Stimulated activated CD8-positive, alpha-beta memory T cell treated with anti-CD3 and anti-CD28 coated beads, Interleukin-7, amount 100 ng/mL, for 1 hour (primary cell): ENCODE data around the gene ZSWIM3.
A peak's percentile ranks its signal among the peaks of the same experiment; 100 is the strongest.
"Not testable (repeated sequence)": the region's sequence is repeated elsewhere in the genome, so short reads cannot be mapped to it uniquely, and the experiment has no call there.

Experiments
- DNase-seq, 2 donors: peaks; one replicate each; pipeline ENCODE4 v3.0.0-alpha.2; 2020; ENCODE audit warnings: low read depth in 2 of 2

Gene ZSWIM3

GRCh38 chr20:45860560-45861220, 3.3 kb downstream of the ZSWIM3 start:
- no peak for DNase-seq

- no peak for DNase-seq
These were observed 4.0 kb downstream of the ZSWIM3 start for GRCh38 chr20:45861221-45862075.

GRCh38 chr20:45863543-45864470, 6.4 kb downstream of the ZSWIM3 start:
- DNase-seq, result no peak

- no peak for DNase-seq
These were observed 9.0 kb downstream of the ZSWIM3 start for GRCh38 chr20:45866454-45866853.

- DNase-seq, result no peak
These were observed 9.9 kb downstream of the ZSWIM3 start for GRCh38 chr20:45867136-45867818.

- DNase-seq, result no peak
These were observed 10.4 kb downstream of the ZSWIM3 start for GRCh38 chr20:45867819-45868176.

GRCh38 chr20:45872626-45873025, 15.2 kb downstream of the ZSWIM3 start:
- DNase-seq, result no peak

- DNase-seq, result no peak
These were observed 16.1 kb downstream of the ZSWIM3 start for GRCh38 chr20:45873409-45874103.

- DNase-seq, result not testable (repeated sequence)
These were observed 16.7 kb downstream of the ZSWIM3 start for GRCh38 chr20:45874104-45874481.

- no peak for DNase-seq
These were observed 17.2 kb downstream of the ZSWIM3 start for GRCh38 chr20:45874576-45874975.

GRCh38 chr20:45878076-45878761, 20.8 kb downstream of the ZSWIM3 start:
- no peak for DNase-seq

- DNase-seq, result peak; percentile 94 to 97
These were observed 23.8 kb downstream of the ZSWIM3 start, which contains the start of gene ZSWIM1 for GRCh38 chr20:45880988-45881788. TSS of gene ZSWIM1 (plus strand) at chr20:45881227. CDS start at chr20:45882593, 1,366 bp downstream.

- no peak for DNase-seq
These were observed 25.2 kb downstream of the ZSWIM3 start for GRCh38 chr20:45882469-45883099.

GRCh38 chr20:45883100-45883469, 25.7 kb downstream of the ZSWIM3 start:
- DNase-seq, result no peak

GRCh38 chr20:45886590-45887345, 29.4 kb downstream of the ZSWIM3 start:
- no peak for DNase-seq

GRCh38 chr20:45887346-45887715, 29.9 kb downstream of the ZSWIM3 start, which contains the start of gene SPATA25:
TSS of gene SPATA25 (minus strand) at chr20:45887622. CDS start at chr20:45887590, 32 bp downstream.
- DNase-seq, result no peak

GRCh38 chr20:45888681-45889080, 31.3 kb downstream of the ZSWIM3 start:
- DNase-seq, result no peak
